Cardiac muscle cell (in vitro differentiated cells and primary cell): ENCODE data around the gene TSHR. TPM values are rescaled to one million over a fixed set of nuclear protein-coding genes. Genes with fewer than 3 reads are reported as not detected.

ENCODE experiments used
- DNase-seq, 2 donors: peaks; one replicate each; pipeline versions ENCODE4 v3.0.0 to v3.0.0-alpha.2; 2010 to 2017; ENCODE audit warnings: low read depth in 1 of 2, low spot score in 1 of 2
- H3K27ac ChIP-seq: fragments of 200-600 bp; sonication (generic); 2 replicates; pipeline ENCODE4 v1.5.1; 2016
- H3K27me3 ChIP-seq: fragments of 200-600 bp; sonication (generic); 2 replicates; pipeline ENCODE4 v1.6.0; 2016; ENCODE audit warnings: control low read depth
- H3K36me3 ChIP-seq: fragments of 200-600 bp; sonication (generic); 2 replicates; pipeline ENCODE4 v1.5.1; 2016; ENCODE audit warnings: control low read depth
- H3K4me1 ChIP-seq: fragments of 200-600 bp; sonication (generic); 2 replicates; pipeline ENCODE4 v1.8.1; 2017; ENCODE audit warnings: low read depth, mild to moderate bottlenecking, mixed run types
- H3K4me3 ChIP-seq: fragments of 200-600 bp; sonication (generic); 2 replicates; pipeline ENCODE4 v1.5.1; 2016; ENCODE audit warnings: mild to moderate bottlenecking
- H3K9me3 ChIP-seq: fragments of 200-600 bp; sonication (generic); 2 replicates; pipeline ENCODE4 v1.5.1; 2017; ENCODE audit warnings: low read depth, mild to moderate bottlenecking, control low read depth
- polyA plus RNA-seq: library from polyadenylated mRNA; unstranded; fragments of >200 nt; fragmentation: Nextera tagmentation; extraction: Ambion mirVana; gene quantifications from 2 replicates; pipeline ENCODE4 v1.2.1, GENCODE V29; 2016
- total RNA-seq: library from RNA; depleted of rRNA; stranded (reverse); fragments of >200 nt; gene quantifications from 2 replicates; pipeline ENCODE4 v1.2.3, GENCODE V29; 2016
- TF ChIP-seq, protein P1 (sequence below): IDR thresholded peaks from 2 replicates; pipeline ENCODE4 v1.5.1; 2012; ENCODE audit warnings: low read depth, mild to moderate bottlenecking, low read length

Gene TSHR
- total and polyA plus RNA-seq, 2 experiments from 2014 or later, result 0.38 to 1.2 TPM

GRCh38 chr14:80924365-80925103 is 30.9 kb upstream of the TSHR start:
- H3K27ac ChIP-seq, result no peak overlapping the region
- TF ChIP-seq, protein P1, sequence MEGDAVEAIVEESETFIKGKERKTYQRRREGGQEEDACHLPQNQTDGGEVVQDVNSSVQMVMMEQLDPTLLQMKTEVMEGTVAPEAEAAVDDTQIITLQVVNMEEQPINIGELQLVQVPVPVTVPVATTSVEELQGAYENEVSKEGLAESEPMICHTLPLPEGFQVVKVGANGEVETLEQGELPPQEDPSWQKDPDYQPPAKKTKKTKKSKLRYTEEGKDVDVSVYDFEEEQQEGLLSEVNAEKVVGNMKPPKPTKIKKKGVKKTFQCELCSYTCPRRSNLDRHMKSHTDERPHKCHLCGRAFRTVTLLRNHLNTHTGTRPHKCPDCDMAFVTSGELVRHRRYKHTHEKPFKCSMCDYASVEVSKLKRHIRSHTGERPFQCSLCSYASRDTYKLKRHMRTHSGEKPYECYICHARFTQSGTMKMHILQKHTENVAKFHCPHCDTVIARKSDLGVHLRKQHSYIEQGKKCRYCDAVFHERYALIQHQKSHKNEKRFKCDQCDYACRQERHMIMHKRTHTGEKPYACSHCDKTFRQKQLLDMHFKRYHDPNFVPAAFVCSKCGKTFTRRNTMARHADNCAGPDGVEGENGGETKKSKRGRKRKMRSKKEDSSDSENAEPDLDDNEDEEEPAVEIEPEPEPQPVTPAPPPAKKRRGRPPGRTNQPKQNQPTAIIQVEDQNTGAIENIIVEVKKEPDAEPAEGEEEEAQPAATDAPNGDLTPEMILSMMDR, result no peak

GRCh38 chr14:80926397-80927082 is 28.9 kb upstream of the TSHR start:
- peak; percentile 27 to 69 for DNase-seq
- Histone ChIP-seq H3K4me1 (peaks cover 30% of the 10 kb centered on the region), H3K27me3 (no peaks in the 10 kb centered on the region), H3K36me3 (no peaks in the 10 kb centered on the region), H3K27ac (peak overlapping the region; percentile 91), H3K4me3 (no peak overlapping the region), H3K9me3 (no peaks in the 10 kb centered on the region)
- TF ChIP-seq, protein P1, result no peak

More at GRCh38 chr14:80924365-80925103, 30.9 kb upstream of the TSHR start:
- Histone ChIP-seq H3K4me1 (peaks cover 22% of the 10 kb centered on the region), H3K36me3 (no peaks in the 10 kb centered on the region), H3K9me3 (no peaks in the 10 kb centered on the region), H3K27me3 (no peaks in the 10 kb centered on the region), H3K4me3 (no peak overlapping the region)
- no peak for DNase-seq

DNA sequence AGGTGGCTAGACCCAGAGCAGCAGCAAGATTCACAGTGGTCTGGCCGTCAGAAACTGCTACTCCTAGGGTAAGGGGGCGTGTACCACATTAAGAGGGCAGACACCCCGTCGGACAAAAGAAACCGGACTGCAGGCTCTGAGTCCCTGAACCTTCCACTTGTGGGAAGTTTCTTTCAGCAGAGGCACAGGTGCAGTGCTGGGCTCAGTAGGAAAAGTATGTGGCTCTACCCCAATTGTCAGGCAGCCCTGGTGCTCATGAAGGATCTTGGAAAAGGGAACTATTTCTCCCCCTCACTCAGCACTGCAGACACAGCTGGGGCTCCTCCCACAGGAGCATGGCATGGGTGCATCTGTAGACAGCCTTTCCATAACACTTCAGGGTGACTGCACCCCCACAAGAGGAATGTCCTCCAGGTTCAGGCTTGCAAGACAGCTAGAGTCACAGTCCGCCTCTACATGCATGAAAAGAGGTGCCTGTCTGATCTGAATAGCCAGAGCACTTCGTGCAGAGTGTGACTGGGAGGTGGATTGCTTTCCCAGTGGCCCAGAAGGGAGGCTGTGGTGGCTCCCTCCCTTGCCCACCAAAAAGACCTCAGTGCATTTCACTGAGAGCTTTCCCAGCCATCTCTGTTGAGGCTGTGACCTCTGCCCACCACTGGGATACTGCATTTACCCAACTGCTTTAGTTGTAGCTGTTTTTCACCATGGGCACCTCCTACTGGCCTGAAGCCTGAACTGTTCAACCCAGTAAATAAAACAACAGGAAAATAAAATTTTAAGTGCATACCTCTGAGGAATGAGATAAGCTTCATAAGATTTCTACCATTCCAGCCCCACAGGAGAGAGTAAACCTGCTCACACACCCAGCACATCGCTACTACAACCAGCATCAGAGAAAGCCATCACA is 28.1 kb upstream of the TSHR start:
- TF ChIP-seq, protein P1, result no peak
- peak overlapping the region; percentile 91 for H3K27ac ChIP-seq
- peak in 1 of 2 donors; percentile 23 for DNase-seq
- no peaks in the 10 kb centered on the region for H3K36me3 ChIP-seq
- H3K4me3 ChIP-seq, result no peak overlapping the region
- H3K4me1 ChIP-seq, result peaks cover 31% of the 10 kb centered on the region
- no peaks in the 10 kb centered on the region for H3K27me3 ChIP-seq
- H3K9me3 ChIP-seq, result no peaks in the 10 kb centered on the region

- TF ChIP-seq, protein P1, result no peak
- no peaks in the 10 kb centered on the region for H3K9me3 ChIP-seq
- no peak for DNase-seq
- no peaks in the 10 kb centered on the region for H3K27me3 ChIP-seq
- no peaks in the 10 kb centered on the region for H3K36me3 ChIP-seq
- H3K27ac ChIP-seq, result no peak overlapping the region
- peaks cover 35% of the 10 kb centered on the region for H3K4me1 ChIP-seq
- H3K4me3 ChIP-seq, result no peak overlapping the region
Measured at GRCh38 chr14:80930095-80930494, 25.3 kb upstream of the TSHR start.

- H3K9me3 ChIP-seq, result no peaks in the 10 kb centered on the region
- peaks cover 38% of the 10 kb centered on the region for H3K4me1 ChIP-seq
- TF ChIP-seq, protein P1, result no peak
- no peaks in the 10 kb centered on the region for H3K36me3 ChIP-seq
- H3K27me3 ChIP-seq, result no peaks in the 10 kb centered on the region
- H3K27ac ChIP-seq, result peak overlapping the region; percentile 65
- no peak overlapping the region for H3K4me3 ChIP-seq
- DNase-seq, result peak in 1 of 2 donors; percentile 87
Measured at GRCh38 chr14:80930836-80931389, 24.5 kb upstream of the TSHR start.
